Fibroblast of skin of right biceps (primary cell): ENCODE data around the gene SCTR.

Source experiments
- DNase-seq: peaks from one replicate; pipeline ENCODE4 v3.0.0-alpha.2; 2013

SCTR gene

DNA sequence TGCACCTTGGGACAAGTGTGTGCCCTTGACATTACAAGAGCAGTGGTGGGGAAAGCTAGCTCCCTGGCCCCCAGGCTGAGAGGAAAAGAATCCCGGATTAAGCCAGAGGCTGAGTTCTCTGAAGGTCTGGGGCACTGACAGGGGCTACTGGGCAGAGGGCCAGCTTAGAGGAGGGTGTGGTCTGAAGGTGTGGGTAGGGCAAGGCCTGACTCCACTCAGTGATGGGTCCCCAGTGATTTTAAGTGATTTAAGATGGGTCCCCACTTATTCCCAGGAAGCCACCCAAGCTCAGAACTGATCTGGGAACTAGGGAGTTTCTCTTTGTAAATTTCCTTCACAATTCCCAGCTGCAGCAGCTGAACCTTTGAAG is 83.8 kb downstream of the SCTR start:
- DNase-seq = no peak

DNA sequence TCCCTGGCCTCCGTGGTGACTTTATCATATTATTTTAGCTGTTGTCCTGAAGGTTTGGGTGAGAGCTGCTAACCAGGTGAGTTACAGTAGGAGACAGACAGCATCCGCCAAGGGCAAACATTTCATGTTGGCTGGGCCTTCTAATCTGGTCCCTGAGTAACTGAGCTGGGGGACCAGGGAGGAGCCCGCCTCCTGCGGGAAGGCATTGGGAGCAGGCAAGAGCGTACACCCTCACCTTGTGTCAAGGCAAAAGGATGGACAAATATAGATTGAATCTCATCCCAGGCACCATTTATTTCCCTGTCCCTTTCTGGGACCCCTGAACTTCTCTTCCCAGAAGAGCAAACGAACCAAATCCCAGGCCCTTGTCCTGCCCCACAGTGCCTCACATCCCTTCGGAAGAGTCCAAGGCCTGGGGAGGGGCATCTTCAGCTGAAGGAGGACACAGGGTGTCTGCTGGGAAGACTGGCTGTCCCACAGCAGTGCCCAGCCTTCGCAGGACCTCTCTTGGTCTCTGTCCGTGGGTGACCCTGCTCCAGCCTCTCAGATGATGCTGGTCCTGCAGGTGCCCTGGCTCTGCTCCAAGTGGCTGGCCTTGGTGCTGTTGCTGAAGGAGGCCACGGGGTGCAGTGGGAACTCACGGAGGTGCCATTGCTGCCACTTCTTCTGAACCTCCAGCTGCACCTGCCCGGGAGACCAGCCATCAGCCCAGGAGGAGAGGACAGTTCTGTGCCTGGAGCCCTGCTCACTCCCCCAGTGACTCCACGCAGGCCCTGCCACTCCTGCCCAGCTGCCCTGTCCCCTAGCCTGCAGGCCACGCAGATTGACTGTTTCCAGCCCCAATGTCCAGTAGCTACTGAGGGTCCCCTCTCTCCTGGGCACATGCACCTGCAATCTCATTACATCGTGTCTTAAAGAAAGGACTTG is 84.4 kb downstream of the SCTR start:
- no peak for DNase-seq

DNA sequence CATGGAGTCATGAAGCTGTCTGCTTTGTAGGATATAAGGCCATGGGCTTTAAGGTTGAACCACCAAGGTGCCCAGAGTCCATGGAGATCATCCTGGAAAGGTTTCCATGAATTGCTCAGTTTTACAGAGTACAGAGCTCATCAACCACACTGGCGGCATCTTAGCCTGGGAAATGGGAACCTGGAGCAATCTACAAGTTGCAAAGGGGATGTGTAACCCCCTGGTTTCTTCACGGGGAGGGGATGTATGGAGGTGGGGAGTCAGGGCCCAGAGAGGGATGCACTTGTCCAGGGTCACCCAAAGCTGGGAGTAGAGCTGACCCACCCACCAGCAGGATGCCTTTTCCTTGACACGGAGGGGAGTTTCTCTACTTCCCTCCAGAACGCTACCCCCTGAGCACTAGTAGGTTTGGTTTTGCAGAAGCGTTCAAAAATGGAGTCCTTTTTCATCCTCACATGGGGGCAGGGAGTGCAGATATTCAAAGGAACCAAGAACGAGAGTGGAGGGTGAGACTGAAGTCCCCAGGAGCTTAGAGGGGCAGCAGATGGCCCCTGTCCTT is 85.5 kb downstream of the SCTR start:
- no peak for DNase-seq

DNA sequence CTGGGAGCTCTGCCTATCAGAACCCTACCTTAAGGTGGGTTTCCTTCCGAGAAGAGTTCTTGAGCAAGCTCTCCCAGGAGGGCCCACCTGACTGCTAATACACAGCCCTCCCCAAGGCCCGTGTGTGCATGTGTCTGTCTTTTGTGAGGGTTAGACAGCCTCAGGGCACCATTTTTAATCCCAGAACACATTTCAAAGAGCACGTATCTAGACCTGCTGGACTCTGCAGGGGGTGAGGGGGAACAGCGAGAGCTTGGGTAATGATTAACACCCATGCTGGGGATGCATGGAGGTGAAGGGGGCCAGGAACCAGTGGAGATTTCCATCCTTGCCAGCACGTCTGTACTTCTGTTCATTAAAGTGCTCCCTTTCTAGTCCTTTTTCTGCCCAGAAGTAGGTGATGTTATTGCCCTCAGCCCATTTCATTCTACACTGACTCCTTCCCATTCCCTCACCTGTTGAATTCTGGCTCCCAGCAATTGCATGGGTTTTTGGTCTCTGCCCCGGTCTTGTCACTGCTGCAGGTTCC is 86.1 kb downstream of the SCTR start:
- no peak for DNase-seq

DNA sequence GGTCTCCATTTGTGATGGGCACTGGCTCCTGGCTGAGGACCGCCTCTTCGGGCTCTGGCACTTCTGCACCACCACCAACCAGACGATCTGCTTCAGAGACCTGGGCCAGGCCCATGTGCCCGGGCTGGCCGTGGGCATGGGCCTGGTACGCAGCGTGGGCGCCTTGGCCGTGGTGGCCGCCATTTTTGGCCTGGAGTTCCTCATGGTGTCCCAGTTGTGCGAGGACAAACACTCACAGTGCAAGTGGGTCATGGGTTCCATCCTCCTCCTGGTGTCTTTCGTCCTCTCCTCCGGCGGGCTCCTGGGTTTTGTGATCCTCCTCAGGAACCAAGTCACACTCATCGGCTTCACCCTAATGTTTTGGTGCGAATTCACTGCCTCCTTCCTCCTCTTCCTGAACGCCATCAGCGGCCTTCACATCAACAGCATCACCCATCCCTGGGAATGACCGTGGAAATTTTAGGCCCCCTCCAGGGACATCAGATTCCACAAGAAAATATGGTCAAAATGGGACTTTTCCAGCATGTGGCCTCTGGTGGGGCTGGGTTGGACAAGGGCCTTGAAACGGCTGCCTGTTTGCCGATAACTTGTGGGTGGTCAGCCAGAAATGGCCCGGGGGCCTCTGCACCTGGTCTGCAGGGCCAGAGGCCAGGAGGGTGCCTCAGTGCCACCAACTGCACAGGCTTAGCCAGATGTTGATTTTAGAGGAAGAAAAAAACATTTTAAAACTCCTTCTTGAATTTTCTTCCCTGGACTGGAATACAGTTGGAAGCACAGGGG is 87.1 kb downstream of the SCTR start:
- no peak for DNase-seq

DNA sequence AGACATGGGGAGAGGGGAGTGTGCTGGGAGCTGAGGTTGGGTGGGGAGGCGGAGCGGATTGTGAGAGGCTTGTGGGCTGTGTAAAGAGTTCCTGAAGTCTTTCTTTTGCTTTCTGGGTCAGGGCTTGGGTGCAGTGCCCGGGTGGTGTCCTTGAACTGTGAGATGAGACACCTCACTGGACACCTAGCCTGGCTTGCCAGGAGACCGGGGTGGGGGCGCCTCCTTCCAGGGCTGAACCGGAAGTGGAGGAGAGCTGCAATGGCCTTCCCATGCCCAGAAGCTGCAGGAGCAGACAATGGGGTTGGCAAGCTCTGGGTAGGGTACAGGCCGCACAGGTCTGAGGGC is 88.4 kb downstream of the SCTR start:
- no peak for DNase-seq

DNA sequence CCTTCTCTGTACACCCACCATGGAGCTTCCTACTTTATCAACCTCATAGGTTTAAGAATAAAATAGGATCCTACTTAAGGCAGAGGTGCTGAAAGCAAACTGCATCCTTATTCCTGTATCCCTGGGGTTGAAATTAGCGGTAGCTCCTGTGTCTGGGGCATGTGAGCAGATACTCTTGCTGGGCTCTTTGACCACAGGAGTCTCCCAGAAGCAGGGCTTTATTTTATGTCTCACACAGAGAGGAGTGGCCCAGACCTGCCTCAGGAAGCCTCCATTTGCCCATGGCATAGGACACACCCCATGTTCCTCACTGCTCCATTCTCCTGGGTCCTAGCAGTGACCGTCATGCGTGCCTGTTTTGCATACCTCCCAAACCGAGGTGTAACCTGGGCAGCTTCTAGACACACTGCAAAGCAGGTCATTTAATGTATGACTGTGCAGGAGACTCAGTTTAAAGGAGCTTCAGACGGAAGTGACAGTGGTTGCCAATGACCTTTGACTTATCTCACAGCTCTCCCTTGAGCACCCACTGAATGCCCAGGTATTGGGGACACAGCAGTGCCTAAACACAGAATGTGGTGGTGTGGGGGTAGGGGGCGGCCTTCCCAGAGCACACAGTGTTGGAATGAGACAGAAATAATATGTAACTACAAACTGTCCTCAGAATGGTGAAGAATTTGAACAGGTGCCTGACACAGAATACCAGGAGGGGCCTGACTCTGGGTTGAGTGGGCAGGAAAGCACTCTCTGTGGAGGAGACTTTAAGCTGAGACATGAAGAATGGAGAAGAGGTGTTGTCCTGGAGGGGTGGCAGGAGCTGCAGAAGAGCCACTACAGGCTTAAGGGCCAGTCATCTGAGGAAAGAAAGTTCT is 89.0 kb downstream of the SCTR start:
- no peak for DNase-seq

DNA sequence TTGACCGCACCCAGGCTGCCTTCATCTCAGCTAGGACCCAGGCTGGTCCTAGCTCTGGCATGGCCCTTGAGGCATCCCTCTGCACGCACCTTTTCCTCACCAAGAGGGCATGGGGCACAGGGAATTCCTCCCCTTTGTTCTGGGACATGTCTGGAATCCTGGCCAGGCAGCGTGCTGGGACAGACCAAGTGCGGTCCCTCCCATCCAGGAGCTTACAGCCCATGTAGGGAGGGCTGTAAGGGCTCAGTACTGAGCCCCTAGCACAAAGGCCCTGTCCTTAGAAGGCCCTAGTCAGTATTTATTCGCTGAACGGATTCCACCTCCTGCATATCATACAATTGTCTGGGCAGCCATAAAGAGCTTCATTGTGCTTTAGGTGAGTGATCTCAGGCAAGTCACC is 89.6 kb downstream of the SCTR start:
- DNase-seq = no peak

DNA sequence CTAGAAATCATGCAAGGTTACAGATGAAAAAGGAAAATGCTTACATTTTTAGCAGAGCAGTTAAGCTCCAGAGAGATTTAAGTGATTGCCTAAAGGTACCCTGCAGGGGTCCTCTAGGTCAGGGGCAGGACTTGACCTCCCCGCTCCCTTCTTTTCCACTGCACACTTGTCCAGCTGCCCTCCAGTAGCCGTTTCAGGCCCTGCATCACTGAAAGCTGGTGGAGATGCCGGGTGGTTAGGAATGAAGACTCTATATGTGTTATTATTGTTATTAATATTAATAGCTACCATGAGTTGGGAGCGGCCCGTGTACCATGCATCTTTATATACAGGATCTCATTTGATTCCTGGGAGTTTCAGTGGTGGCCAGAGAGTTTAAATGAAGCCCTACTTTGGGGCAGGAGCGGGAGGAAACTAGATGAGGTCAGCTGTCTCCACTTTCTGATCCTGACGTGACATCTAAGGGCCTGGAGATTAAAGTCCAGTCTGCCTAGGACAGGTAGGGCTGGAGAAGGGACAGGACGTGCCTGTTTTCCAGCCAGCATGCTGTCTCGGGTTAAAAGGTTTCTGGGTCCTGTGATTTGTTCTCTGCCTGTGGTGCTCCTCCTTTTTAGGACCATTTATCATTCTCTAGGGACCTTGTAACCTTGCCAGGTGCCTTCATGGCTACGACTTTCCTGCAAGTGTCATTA is 90.5 kb downstream of the SCTR start:
- no peak for DNase-seq

DNA sequence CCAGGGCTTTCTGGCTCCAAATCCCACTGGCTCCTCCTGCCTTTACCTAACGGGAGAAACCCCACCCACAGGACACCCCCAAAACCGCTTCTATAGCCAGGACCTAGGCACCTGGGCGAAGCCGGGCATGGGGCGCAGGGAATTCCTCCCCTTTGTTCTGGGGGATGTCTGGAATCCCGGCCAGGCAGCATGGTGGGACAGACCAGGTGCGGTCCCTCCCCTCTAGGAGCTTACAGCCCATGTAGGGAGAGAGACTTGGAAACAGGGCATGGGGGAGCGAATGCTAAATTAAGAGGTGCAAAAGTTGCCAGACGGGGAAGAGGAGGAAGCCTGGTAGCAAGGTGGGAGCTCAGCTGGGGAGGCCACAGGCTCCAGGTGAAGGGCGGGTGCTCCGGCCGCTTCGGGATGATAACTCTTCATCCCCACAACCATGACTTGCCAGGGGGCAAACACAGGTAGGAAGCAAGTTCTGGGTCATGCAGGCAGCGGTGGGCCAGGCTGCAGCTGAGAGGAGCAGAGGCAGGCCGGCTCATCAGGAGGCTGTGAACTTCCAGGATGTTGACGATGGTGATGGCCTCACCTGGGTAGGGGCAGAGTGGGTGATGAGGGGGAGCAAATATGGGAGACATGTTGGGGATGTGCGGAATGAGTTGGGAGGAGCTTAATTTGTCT is 91.3 kb downstream of the SCTR start:
- DNase-seq = no peak

DNA sequence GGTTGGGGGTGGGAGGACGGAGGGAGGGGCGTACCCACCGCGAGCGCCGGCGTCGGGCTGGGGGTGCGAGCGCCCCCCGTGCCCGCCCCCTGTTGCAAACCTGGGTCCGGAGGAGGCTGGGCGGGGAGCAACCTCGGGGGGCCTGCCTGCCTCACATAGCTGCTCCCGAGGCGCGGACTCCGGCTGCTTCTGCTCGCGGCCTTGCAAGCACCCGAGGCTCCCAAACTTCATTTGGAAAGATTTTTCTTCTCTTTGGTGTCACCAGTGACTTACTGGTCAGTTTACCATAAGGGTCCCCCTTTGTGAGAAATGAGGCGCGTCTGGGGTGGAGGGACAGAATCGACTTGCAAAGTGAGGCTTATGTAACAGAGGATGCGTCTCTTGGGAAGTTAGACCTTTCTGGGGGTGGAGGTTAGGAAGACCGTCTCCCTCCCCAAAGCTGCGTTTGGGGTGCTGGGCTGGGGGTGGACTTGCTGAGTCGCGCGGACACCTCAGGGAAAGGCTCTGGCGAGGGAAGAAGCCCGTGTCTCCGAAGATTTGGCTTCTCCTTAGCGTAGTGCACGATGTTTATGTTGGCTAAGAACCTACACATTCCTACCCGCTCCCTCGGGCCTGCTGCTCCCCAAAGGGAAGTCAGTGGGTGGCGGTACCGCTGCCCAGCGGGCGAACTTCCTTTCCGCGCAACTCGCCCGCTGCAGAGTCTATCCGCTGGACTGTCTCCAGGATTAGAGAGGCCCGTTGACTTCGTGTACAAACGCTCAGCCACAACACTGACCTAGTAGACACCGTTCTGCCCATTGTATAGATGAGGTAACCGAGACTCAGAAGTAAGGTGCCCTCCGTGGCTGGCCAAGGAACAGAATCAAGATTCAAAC is 92.1 kb downstream of the SCTR start:
- DNase-seq = peak; percentile 33

DNA sequence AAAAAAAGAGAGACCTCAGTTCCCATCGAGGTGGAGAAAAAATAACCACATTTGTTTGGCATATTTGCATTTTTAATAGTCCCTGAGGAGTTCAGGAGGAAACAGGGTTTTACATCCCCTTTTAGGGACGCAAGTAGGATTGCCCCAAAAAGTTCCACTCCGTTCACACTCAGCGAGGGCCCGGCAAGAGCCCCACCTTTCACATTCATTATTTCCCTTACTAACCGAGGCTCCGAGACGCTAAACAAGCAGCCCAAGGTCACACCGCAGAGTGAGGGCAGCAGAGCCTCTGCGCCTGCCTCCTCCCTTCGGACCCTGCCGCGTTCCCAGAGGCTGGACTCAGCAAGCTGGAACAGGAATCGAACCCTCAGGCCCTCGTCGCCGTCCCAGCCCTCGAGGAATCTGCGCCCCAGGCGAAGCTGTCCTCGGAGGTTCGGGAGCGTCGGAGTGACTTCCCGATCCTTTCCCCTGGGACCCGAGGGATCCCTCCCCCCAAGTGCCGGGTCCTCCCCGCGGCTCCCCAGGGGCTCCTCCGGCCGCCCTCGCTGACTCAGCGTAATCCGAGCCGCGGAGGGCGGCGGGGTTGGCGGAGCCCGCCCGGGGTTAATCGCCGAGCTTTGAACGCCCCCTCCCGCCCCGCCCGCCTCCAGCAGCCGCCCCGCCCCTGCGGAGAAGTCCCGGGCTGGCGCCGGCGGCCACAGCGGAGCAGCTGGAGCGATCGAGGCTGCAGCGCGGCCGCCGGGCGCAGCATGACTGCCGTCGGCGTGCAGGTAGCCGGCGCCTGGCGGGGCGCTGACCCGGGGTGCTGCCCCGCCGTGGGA is 92.9 kb downstream of the SCTR start, which contains the start of gene TMEM37:
TMEM37 (plus strand) TSS at position 700 of the 821 bp plus-strand sequence; CDS start at position 750, 50 bp downstream.
- peak; percentile 74 for DNase-seq

DNA sequence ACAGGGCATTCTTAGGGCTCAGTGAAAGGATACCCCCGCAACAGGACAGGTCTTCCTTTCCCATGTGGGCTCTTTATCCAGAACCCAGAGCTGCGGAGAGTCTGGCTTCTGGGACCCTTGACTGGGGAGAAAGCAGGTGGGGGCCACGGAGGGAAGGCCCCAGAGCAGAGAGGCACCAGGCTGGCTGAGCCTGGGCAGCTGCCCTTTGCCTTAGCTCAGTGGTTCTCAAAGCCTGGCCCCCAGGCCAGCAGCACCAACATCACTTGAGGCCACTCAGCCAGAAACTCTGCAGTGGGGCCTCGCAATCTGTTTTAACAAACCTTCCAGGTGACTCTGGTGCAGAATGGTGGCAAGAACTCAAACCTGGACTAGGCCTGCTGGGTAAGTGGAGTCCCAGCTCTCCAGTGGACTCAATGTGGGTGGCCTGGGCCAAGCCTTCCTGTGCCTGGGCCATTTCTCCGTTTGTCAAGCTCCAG is 94.2 kb downstream of the SCTR start:
- no peak for DNase-seq

DNA sequence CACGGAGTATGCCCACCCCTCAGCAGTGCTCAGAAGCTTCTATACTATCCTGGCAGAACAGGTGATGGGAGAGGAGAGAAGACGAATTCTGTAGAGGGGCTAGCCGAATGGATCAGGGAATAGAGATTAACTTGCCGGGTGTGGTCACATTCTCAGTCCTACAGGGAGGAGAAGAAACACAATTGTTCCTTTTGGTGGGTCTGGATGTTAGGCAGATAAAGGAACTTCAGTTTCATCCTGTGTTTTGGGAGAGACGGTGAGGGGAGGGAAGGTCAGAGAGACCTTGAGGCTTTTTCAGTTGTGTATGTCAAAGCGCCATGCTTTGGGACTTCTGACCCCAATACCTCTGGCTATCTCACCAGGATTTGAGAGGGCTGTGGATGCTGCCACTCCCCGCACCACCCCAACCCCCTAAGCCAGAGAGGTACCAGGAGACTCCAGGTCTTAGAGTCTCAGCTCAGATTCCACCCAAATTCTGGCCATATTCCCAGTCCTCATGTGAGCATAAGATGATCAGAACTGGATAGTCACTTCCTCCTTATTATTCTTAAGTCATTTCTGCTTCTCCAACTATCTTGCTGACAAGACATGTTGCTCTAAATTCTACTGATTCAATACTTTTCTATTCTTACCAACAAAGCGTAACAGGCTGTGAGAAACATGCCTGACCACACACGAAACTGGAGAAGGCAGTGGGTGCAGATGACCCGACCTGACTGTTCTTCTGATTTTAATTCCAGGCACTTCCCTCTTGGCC is 94.9 kb downstream of the SCTR start:
- peak; percentile 38 for DNase-seq

DNA sequence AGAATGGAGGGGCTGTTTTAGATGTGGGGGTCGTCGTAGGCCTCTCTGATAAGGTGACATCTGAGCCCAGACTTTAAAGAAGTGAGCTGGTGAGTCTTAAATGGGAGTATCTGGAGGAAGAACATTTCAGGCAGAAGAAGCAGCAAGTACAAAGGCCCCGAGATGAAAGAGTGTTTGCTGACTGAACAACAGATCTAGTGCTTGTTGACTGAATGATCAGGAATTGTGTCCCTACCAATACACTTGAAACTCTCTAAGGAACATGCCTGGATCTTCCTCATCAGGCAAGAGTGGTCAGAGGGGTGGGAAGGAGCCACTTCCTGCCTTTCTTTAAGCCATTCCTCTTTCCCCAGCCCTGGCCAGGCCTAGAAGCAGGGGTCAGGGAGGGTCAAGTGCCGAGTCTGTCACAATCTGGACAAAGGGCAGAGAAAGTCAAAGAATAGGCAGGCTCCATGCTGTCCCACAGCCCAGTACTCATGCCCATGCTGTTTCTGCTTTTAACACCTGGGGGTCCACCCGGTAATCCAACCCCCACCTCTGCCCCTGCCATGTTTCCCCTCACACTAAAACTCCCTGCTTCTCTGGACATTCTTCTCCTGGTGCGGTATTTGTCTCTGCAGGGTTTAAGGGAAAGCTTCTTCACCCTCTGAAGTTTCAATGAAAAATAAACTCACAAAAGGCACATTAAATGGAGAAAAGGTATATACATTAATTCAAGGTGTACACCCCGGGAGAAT is 95.6 kb downstream of the SCTR start:
- no peak for DNase-seq

DNA sequence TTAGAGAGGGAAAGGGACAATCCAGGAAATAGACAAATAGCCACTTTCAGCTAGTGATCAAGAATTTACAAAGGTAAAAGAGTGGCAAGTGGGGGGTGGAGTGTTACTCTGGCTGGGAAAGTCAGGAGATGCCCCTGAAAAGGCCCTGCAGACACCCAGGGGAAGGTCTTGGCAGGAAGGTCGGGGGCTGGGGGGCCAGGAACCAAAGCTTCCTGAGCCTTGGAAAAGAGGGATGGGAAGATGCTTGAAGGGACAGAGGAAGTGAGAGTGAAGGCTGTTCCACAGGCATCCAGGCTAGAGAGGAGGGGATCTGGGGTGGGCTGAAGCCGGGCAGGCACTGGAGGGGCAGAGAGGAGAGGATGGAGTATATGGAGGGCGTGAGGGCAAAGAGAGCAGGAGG is 96.5 kb downstream of the SCTR start:
- DNase-seq = no peak

DNA sequence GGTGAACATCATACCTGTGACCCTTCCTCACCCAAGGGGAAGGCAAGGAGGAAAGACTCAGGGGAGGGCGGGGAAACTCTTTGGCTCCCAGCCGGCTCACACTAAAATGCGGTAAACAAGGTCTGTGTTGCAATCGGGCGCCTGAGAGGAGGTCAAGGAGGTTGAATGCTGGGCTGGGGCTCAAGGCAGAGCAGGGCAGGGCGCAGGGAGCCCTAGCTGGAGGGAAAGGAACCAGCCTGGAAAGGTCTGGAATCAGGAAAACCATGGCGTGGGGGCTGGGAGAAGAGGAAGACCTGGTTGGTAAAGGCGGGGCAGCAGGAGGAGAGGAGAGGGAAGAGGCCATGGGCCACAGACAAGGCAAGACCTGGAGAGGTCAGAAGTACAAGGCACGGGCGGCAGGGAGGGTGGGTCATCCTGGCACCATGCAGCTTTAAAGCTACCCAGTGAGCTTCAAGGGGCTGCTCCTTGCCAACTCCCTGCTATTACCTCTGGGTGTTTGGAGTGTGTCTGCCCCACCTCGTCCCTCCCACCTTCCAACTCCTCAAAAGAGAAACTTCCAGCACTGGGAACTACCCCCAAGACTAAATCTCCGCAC is 97.4 kb downstream of the SCTR start:
- no peak for DNase-seq

DNA sequence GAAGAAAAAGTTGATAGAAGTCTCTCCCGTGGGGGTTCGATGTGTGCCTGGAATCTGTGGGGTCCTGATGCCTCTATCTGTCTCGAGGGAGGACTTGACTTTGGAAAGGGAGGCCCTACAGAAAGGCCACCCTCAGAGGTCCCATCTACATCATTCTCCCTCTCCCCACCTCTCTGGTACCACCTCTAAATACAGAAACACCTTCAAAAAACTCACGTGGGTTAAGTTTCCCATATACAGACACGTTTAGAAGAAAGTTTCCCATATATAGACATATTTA is 97.9 kb downstream of the SCTR start:
- no peak for DNase-seq
